Measurements from ENCODE around the gene CEP295NL.
A peak's percentile ranks its signal among the peaks of the same experiment; 100 is the strongest.

CEP295NL gene

DNA sequence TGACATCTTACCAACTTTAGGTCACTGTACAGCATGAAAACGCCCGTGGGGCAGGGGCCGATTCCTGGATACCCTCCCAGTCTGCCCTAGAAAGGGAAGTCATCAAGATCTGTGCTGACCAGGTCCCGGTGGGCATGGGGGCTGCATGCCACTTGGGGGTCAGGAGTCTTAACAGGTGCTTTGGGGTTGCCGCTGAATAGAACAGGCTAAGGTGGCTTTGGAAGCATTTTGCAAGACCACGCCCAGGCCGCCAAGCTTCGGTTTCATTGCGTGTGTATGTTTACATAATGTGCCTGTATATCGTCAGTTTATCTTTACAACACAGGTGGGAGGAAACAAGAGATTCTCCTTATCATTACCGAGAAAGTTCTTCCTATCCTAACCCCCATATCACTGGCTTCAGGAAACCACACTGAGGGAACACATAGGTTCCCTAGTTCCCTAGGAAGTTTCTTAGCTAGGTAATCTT is 49.0 kb downstream of the CEP295NL start:
- no peak for DNase-seq (ENCODE audit: low read depth)
- TF ChIP-seq CTCF (IDR thresholded peaks at IDR 0.05; ENCODE audit: control insufficient read depth, extremely low read depth, insufficient read depth) = no peak
- H3K4me3 ChIP-seq (ENCODE audit: low read depth, low read length) = no peak overlapping the region

DNA sequence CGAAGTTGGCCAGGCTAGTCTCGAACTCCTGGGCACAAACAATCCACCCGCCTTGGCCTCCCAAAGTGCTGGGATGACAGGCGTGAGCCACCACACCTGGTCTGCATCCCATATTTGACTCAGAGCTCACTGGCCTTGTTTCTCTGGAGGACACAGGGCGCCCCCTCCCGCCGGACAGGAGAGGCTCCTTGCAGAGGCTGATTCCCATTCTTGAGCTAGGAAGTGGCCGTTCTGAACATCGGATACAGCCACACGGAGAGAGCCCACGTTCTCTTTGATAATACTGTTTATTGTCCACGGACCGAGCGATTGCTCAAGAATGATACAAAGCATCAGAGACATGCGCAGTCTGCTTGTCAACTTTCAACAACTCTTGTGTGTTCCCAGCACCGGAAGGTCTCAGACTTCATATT is 50.3 kb downstream of the CEP295NL start:
- no peak overlapping the region for H3K4me3 ChIP-seq (ENCODE audit: low read depth, low read length)
- TF ChIP-seq CTCF (IDR thresholded peaks at IDR 0.05; ENCODE audit: control insufficient read depth, extremely low read depth, insufficient read depth) = no peak
- no peak for DNase-seq (ENCODE audit: low read depth)

DNA sequence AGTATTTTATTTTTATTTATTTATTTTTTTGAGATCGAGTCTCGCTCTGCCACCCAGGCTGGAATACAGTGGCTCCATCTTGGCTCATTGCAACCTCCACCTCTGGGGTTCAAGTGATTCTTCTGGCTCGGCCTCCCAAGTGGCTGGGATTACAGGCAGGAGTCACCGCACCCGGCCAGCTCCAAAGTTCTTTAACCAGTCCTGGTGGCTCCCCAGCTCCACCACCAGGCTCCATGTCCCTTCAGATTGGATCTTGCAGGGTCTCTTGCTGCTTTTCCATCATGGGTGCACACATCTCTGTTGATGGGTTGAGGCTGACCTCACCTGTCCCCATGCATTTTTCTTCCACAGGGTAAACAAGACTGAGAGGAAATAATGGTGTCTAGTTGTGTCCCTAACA is 54.0 kb downstream of the CEP295NL start:
- no peak for DNase-seq (ENCODE audit: low read depth)
- no peak for TF ChIP-seq CTCF (IDR thresholded peaks at IDR 0.05; ENCODE audit: control insufficient read depth, extremely low read depth, insufficient read depth)
- no peak overlapping the region for H3K4me3 ChIP-seq (ENCODE audit: low read depth, low read length)

DNA sequence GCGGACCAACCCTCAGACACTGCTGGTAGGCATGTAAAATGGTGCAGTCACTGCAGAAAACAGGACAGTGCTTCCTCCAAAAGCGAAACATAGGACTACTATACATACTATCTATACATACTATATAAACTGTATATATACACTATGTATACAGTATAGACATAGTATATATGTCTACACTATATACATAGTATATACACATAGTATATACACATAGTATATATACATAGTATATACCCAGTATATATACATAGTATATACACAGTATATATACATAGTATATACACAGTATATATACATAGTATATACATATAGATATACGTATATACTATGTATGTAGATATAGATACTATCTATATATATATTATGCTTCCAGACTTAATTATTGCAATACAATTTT is 55.9 kb downstream of the CEP295NL start:
- H3K4me3 ChIP-seq (ENCODE audit: low read depth, low read length) = no peak overlapping the region
- TF ChIP-seq CTCF (IDR thresholded peaks at IDR 0.05; ENCODE audit: control insufficient read depth, extremely low read depth, insufficient read depth) = no peak
- no peak for DNase-seq (ENCODE audit: low read depth)

DNA sequence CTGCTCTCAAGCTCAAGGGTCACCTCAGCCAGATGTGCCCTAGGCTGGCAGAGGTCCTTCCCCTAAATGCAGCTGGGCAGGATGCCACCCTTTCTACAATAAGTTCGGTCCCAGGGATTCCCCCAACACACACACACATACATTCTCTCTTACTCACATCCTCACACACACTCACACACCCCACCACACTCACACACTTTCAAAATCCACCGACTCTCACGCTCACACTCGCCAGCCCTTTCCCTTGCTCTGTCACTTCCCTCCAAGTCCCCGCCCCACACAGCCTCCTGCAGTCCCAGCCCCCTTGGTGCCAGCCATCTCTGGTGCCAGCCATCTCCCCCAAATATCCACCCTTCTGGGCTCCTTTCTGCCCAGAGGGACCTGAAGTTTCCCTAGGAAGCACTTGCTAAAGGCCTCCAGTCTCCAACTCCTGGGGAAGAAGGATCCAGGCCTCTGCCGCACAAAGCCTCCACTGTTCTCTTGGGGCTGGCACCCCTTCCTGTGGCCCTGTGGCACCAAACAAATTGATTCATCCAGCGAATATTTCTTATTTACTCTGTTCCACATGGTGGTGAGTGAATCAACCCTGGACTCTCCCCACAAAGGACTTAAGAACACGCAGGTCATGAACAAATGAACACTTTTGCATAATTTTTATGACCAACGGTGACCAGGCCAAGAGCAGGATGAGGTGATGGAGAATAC is 58.5 kb downstream of the CEP295NL start:
- no peak for DNase-seq (ENCODE audit: low read depth)
- H3K4me3 ChIP-seq (ENCODE audit: low read depth, low read length) = no peak overlapping the region
- no peak for TF ChIP-seq CTCF (IDR thresholded peaks at IDR 0.05; ENCODE audit: control insufficient read depth, extremely low read depth, insufficient read depth)

GRCh38 chr17:78842881-78843565 is 60.0 kb downstream of the CEP295NL start:
- H3K4me3 ChIP-seq (ENCODE audit: low read depth, low read length) = no peak overlapping the region
- no peak for DNase-seq (ENCODE audit: low read depth)

More at GRCh38 chr17:78842881-78843565, 60.0 kb downstream of the CEP295NL start:
- TF ChIP-seq CTCF (IDR thresholded peaks at IDR 0.05; ENCODE audit: control insufficient read depth, extremely low read depth, insufficient read depth) = peak; percentile 52
